Glutamatergic neuron (in vitro differentiated cells): ENCODE data around the gene PRR33. TPM values are rescaled to one million over a fixed set of nuclear protein-coding genes. Genes with fewer than 3 reads are reported as not detected.
A peak's percentile ranks its signal among the peaks of the same experiment; 100 is the strongest.
"Not testable (repeated sequence)": the region's sequence is repeated elsewhere in the genome, so short reads cannot be mapped to it uniquely, and the experiment has no call there.

Source experiments
- DNase-seq: peaks from one replicate; pipeline ENCODE4 v3.0.0; 2022
- H3K27ac Mint-ChIP-seq: one replicate; pipeline ENCODE4 v1.8.0; 2020; ENCODE audit warnings: mild to moderate bottlenecking, mixed read lengths, inconsistent platforms; ENCODE audit not compliant: unreplicated experiment
- H3K27me3 Mint-ChIP-seq: one replicate; pipeline ENCODE4 v1.8.0; 2020; ENCODE audit warnings: mild to moderate bottlenecking, moderate library complexity, mixed read lengths, inconsistent platforms; ENCODE audit not compliant: unreplicated experiment
- H3K36me3 Mint-ChIP-seq: one replicate; pipeline ENCODE4 v1.8.0; 2020; ENCODE audit warnings: mild to moderate bottlenecking, mixed read lengths, inconsistent platforms; ENCODE audit not compliant: unreplicated experiment
- H3K4me1 Mint-ChIP-seq: one replicate; pipeline ENCODE4 v1.8.0; 2020; ENCODE audit warnings: mild to moderate bottlenecking, low read depth, mixed read lengths, inconsistent platforms; ENCODE audit not compliant: unreplicated experiment
- H3K4me3 Mint-ChIP-seq: one replicate; pipeline ENCODE4 v1.8.0; 2020; ENCODE audit warnings: mild to moderate bottlenecking, mixed read lengths, inconsistent platforms; ENCODE audit not compliant: unreplicated experiment
- H3K9me3 Mint-ChIP-seq: one replicate; pipeline ENCODE4 v1.8.0; 2020; ENCODE audit warnings: mild to moderate bottlenecking, moderate library complexity, mixed read lengths, inconsistent platforms; ENCODE audit not compliant: unreplicated experiment
- CTCF ChIP-seq: fragments of 200-600 bp; sonication (generic); IDR thresholded peaks from one replicate; pipeline ENCODE4 v1.5.0; 2021; ENCODE audit not compliant: partially characterized antibody, unreplicated experiment
- long read RNA-seq: library from polyadenylated mRNA; unstranded; transcript quantifications from one replicate; pipeline ENCODE4 v2.0.0, GENCODE V29; 2020; ENCODE audit not compliant: unreplicated experiment
- total RNA-seq: library from RNA; stranded (reverse); fragmentation: NEBNext Ultra II Directional; extraction: Animal tissue kit (Norgen Biotek cat#: 25700); gene quantifications from one replicate; pipeline ENCODE4 v1.2.1, GENCODE V29; 2021; ENCODE audit not compliant: unreplicated experiment

The PRR33 gene
- not detected for total RNA-seq
- long read RNA-seq, result 0 reads

DNA sequence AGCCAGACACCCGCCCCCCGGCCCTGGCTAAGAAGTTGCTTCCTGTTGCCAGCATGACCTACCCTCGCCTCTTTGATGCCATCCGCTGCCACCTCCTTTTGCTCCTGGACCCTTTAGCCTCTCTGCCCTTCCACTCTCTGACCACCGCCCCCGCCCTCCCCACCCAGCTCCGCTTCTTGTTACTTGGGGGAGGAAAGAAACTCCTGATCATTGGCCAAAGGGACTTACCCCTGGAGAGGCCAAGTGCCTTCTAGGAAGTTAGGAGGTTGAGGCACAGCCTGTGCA is at the start of gene PRR33:
Gene PRR33 (minus strand): TSS at position 65 of the 285 bp plus-strand sequence. CDS start 1,311 bp downstream, outside the sequence.
- no peaks in the 10 kb centered on the region for H3K36me3 Mint-ChIP-seq
- TF ChIP-seq CTCF, result no peak
- no peak for DNase-seq
- H3K4me1 Mint-ChIP-seq, result no peaks in the 10 kb centered on the region
- H3K9me3 Mint-ChIP-seq, result peaks cover 3% of the 10 kb centered on the region
- H3K27me3 Mint-ChIP-seq, result no peaks in the 10 kb centered on the region
- H3K27ac Mint-ChIP-seq, result no peak within 1 kb of the TSS
- H3K4me3 Mint-ChIP-seq, result no peak within 1 kb of the TSS

DNA sequence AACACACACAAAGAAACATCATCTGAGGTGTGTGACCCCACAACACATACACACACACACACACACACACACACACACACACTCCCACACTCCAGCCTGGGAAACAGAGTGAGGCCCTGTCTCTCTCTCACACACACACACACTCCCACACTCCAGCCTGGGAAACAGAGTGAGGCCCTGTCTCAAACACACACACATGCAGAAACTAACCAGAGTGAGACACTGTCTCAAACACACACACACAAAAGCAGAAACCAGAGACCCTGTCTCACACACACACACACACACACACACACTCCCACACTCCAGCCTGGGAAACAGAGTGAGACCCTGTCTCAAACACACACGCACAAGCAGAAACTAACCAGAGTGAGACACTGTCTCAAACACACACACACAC is 48.1 kb upstream of the PRR33 start:
- H3K27me3 Mint-ChIP-seq, H3K9me3 Mint-ChIP-seq, H3K36me3 Mint-ChIP-seq, H3K4me1 Mint-ChIP-seq, H3K4me3 Mint-ChIP-seq: not testable (repeated sequence)
- peak overlapping the region; percentile 22 for H3K27ac Mint-ChIP-seq
- peak; percentile 4 for DNase-seq

DNA sequence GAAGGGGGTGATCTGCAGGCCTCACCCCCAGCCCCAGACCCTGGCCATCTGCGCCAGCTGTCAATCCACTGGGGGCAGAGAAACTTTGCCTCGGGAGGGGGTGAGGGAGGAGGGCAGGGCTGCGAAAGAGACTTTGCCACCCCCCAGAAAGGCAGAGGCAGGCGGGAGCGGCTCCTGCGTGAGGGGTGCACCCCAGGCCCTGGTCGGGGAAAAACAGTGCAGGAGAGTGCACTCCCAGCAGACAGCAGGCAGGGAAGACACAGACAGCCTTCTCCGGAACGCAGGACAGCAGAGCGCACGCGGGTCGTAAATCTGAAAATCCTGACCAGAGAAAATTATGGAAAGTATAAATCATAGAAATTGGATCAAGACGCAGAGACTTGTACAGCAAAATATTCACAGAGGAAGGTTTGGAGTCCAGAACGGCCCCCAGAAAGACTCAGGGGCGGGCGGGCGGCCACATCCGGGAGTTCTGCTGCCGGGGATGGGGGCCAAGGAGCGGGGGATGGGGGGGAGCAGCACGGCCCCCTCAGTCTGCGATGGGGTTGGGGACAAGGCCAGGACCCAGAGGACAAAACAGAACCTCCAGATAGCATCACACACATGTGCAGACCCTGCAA is 47.4 kb upstream of the PRR33 start:
- Mint-ChIP-seq H3K27me3 (peaks cover 6% of the 10 kb centered on the region), H3K27ac (no peak overlapping the region), H3K4me1 (peaks cover 5% of the 10 kb centered on the region), H3K9me3 (peaks cover 10% of the 10 kb centered on the region), H3K4me3 (no peak overlapping the region), H3K36me3 (no peaks in the 10 kb centered on the region)
- TF ChIP-seq CTCF, result no peak
- peak; percentile 22 for DNase-seq

DNA sequence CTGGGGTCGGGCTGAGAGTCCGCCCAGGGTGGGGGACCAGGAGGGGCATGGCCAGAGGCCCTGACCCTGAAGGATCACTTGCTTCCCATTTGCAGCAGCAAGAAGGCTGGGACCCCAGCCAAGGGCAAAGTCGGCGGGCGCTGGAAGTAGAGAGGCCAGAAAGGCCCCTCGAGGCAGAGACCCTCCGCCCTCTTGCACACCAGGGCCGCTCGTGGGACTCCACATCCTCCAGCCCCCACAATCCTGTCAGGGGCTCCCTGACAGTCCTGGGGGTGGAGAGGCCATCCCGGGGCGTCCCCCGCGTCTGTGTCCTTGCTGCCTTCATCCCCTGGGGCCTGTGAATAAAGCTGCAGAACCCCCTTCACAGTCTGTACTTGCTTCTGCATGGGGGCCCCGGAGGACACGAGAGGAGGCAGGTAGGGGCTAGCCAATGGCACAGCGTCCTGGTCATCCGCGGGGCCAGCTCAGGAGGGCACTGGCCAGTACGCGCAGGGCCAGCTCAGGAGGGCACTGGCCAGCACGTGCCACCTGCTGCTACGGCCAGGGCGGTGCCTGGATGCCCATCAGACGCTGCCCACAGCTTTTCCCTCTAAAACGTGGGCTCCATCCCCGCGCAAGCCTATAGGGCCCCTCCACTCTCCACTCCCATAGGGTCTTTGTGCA is 46.8 kb upstream of the PRR33 start:
- Mint-ChIP-seq H3K4me3 (no peak overlapping the region), H3K27me3 (peaks cover 6% of the 10 kb centered on the region), H3K27ac (no peak overlapping the region), H3K4me1 (peaks cover 5% of the 10 kb centered on the region), H3K9me3 (peaks cover 10% of the 10 kb centered on the region), H3K36me3 (no peaks in the 10 kb centered on the region)
- TF ChIP-seq CTCF, result no peak
- DNase-seq, result peak; percentile 22

DNA sequence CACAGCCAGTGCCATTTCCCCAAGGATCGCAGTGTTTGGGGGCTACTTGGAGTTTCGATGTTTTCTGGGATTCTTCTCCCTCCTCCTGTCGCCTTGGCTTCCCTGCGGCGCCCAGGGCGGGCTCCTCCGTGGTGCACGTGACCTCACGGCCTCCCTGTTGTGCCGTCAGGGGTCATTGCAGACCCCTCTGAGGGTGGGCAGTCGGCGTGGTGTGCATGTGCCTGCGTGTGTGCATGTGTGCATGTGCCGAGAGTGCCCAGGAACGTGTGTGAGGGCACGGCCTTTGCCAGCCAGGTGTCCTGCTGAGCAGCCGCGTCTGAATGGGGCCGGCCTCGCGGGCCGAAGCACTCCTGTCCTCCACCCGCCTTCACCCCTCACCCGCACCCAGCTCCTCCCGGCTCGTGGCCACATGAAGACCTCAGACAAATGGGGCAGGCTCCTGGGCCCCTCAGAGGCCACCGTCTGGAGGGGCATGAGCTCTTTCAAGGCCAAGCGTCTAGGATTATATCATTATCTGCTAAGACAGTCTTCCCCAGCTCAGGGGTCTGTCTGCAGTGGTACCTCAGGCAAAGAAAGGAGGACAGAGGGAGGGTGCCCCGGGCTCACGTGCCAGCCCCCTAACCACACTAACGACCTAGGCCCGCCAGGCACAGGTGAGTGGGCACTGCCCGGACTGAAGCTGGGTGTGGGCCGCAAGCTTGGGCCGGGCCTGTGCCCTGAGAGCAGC is 46.1 kb upstream of the PRR33 start:
- no peak for TF ChIP-seq CTCF
- no peak overlapping the region for H3K4me3 Mint-ChIP-seq
- DNase-seq, result peak; percentile 15
- H3K4me1 Mint-ChIP-seq, result peaks cover 4% of the 10 kb centered on the region
- peaks cover 6% of the 10 kb centered on the region for H3K27me3 Mint-ChIP-seq
- no peaks in the 10 kb centered on the region for H3K36me3 Mint-ChIP-seq
- H3K9me3 Mint-ChIP-seq, result peaks cover 8% of the 10 kb centered on the region
- no peak overlapping the region for H3K27ac Mint-ChIP-seq
